WTC11 (cell line): ENCODE data around the gene NDUFS2. TPM values are rescaled to one million over a fixed set of nuclear protein-coding genes. Genes with fewer than 3 reads are reported as not detected.

Source experiments
- ATAC-seq: fragments of 200-7000 bp; cut with Tn5 transposase; 2 replicates; pipeline ENCODE4 v1.10.0; 2021; ENCODE audit warnings: mild to moderate bottlenecking, moderate library complexity
- CTCF ChIA-PET: fragments of 300-600 bp; sonication (Branson Sonifier 250); formaldehyde crosslinking; loops from one replicate; lab custom pipeline; 2021; ENCODE audit warnings: antibody characterized with exemption; lab: Charles Lee
- POLR2A ChIA-PET: fragments of 350-600 bp; sonication (Branson Sonifier 250); formaldehyde crosslinking; loops from one replicate; lab custom pipeline; 2021; ENCODE audit warnings: antibody characterized with exemption; lab: Charles Lee
- DNase-seq: peaks from one replicate; pipeline ENCODE4 v3.0.0; 2021; ENCODE audit warnings: low spot score
- H3K27ac Mint-ChIP-seq: 2 replicates; pipeline ENCODE4 v1.8.0; 2021; ENCODE audit warnings: mixed read lengths
- H3K27me3 Mint-ChIP-seq: 2 replicates; pipeline ENCODE4 v1.8.0; 2021; ENCODE audit warnings: low read depth, mild to moderate bottlenecking, moderate library complexity, mixed read lengths
- H3K36me3 Mint-ChIP-seq: 2 replicates; pipeline ENCODE4 v1.8.0; 2021; ENCODE audit warnings: mixed read lengths
- H3K4me1 Mint-ChIP-seq: 2 replicates; pipeline ENCODE4 v1.8.0; 2022; ENCODE audit warnings: mixed read lengths
- H3K4me3 Mint-ChIP-seq: 2 replicates; pipeline ENCODE4 v1.8.0; 2021; ENCODE audit warnings: mild to moderate bottlenecking, moderate library complexity, mixed read lengths
- H3K9me3 Mint-ChIP-seq: 2 replicates; pipeline ENCODE4 v1.8.0; 2021; ENCODE audit warnings: mixed read lengths
- CREB1 ChIP-seq: sonication (generic); formaldehyde crosslinking; IDR thresholded peaks from 2 replicates; pipeline ENCODE4 v1.8.0; 2023; ENCODE audit warnings: mild to moderate bottlenecking, missing genetic modification reagents
- E2F4 ChIP-seq: sonication (generic); formaldehyde crosslinking; IDR thresholded peaks from 2 replicates; pipeline ENCODE4 v1.8.1; 2022; ENCODE audit warnings: low read depth, mild to moderate bottlenecking, moderate library complexity, missing genetic modification reagents, borderline replicate concordance
- E2F5 ChIP-seq: sonication (generic); formaldehyde crosslinking; IDR thresholded peaks from 2 replicates; pipeline ENCODE4 v1.8.1; 2022; ENCODE audit warnings: mild to moderate bottlenecking, moderate library complexity, missing genetic modification reagents
- JAZF1 ChIP-seq: fragments of 250-450 bp; sonication (Bioruptor Pico); IDR thresholded peaks from 2 replicates; pipeline ENCODE4 v1.9.0; 2021; ENCODE audit warnings: moderate library complexity, mild to moderate bottlenecking, inconsistent platforms
- JUN ChIP-seq: sonication (generic); formaldehyde crosslinking; IDR thresholded peaks from 2 replicates; pipeline ENCODE4 v1.8.0; 2023; ENCODE audit warnings: mild to moderate bottlenecking, missing genetic modification reagents
- MLX ChIP-seq: sonication (generic); formaldehyde crosslinking; IDR thresholded peaks from 2 replicates; pipeline ENCODE4 v1.8.1; 2023; ENCODE audit warnings: mild to moderate bottlenecking, missing genetic modification reagents, moderate library complexity
- MYBL2 ChIP-seq: sonication (generic); formaldehyde crosslinking; IDR thresholded peaks from 2 replicates; pipeline ENCODE4 v1.8.1; 2023; ENCODE audit warnings: mild to moderate bottlenecking, moderate library complexity, missing genetic modification reagents
- NFYB ChIP-seq: sonication (generic); formaldehyde crosslinking; conservative IDR thresholded peaks from 2 replicates; pipeline ENCODE4 v1.8.0; 2022; ENCODE audit warnings: low read depth, missing genetic modification reagents
- PREB ChIP-seq: sonication (generic); formaldehyde crosslinking; IDR thresholded peaks from 2 replicates; pipeline ENCODE4 v1.8.1; 2022; ENCODE audit warnings: mild to moderate bottlenecking, missing genetic modification reagents, moderate library complexity, borderline replicate concordance
- PRRX2 ChIP-seq: fragments of 250-450 bp; sonication (Bioruptor Pico); IDR thresholded peaks from 2 replicates; pipeline ENCODE4 v1.8.0; 2021; ENCODE audit warnings: mild to moderate bottlenecking
- SOX15 ChIP-seq: fragments of 250-450 bp; sonication (Bioruptor Pico); IDR thresholded peaks from 2 replicates; pipeline ENCODE4 v1.9.0; 2021; ENCODE audit warnings: mild to moderate bottlenecking
- TCF7 ChIP-seq: sonication (generic); formaldehyde crosslinking; IDR thresholded peaks from 2 replicates; pipeline ENCODE4 v1.8.0; 2022; ENCODE audit warnings: mild to moderate bottlenecking, low read depth, missing genetic modification reagents, moderate library complexity
- ZBTB43 ChIP-seq: sonication (generic); formaldehyde crosslinking; IDR thresholded peaks from 2 replicates; pipeline ENCODE4 v1.8.1; 2023; ENCODE audit warnings: mild to moderate bottlenecking, missing genetic modification reagents
- ZNF121 ChIP-seq: sonication (generic); formaldehyde crosslinking; IDR thresholded peaks from 2 replicates; pipeline ENCODE4 v1.8.0; 2023; ENCODE audit warnings: missing genetic modification reagents
- ZNF232 ChIP-seq: sonication (generic); formaldehyde crosslinking; IDR thresholded peaks from 2 replicates; pipeline ENCODE4 v1.8.0; 2022; ENCODE audit warnings: mild to moderate bottlenecking, missing genetic modification reagents
- ZNF317 ChIP-seq: sonication (generic); formaldehyde crosslinking; IDR thresholded peaks from 2 replicates; pipeline ENCODE4 v1.8.1; 2023; ENCODE audit warnings: low read depth, mild to moderate bottlenecking, moderate library complexity, missing genetic modification reagents, borderline replicate concordance
- ZNF671 ChIP-seq: fragments of 250-450 bp; sonication (Bioruptor Pico); IDR thresholded peaks from 2 replicates; pipeline ENCODE4 v1.8.0; 2021; ENCODE audit warnings: mild to moderate bottlenecking
- ZSCAN18 ChIP-seq: fragments of 250-450 bp; sonication (Bioruptor Pico); IDR thresholded peaks from 2 replicates; pipeline ENCODE4 v2.1.2; 2022; ENCODE audit warnings: mild to moderate bottlenecking, moderate library complexity
- total RNA-seq: library from RNA; stranded (reverse); gene quantifications from 3 replicates; pipeline ENCODE4 v1.2.3, GENCODE V29; 2021

Gene NDUFS2
- total RNA-seq, 1 experiment from 2014 or later: 108 TPM

- Mint-ChIP-seq H3K4me1 (peaks cover 19% of the 10 kb centered on the region), H3K4me3 (no peak overlapping the region), H3K27me3 (no peaks in the 10 kb centered on the region), H3K9me3 (no peaks in the 10 kb centered on the region), H3K27ac (no peak overlapping the region), H3K36me3 (peaks cover 15% of the 10 kb centered on the region)
- no peak for ATAC-seq
- POLR2A ChIA-PET: no interaction called here
- TF ChIP-seq E2F4 (CRISPR knock-in tag) (no peak), ZBTB43 (CRISPR knock-in tag) (no peak), ZSCAN18 (no peak), SOX15 (CRISPR knock-in tag) (no peak), ZNF671 (CRISPR knock-in tag) (no peak)
- CTCF ChIA-PET: no interaction called here
- no peak for DNase-seq
Observed at GRCh38 chr1:161163793-161164192, 38.4 kb upstream of the NDUFS2 start.

- peak overlapping the region; percentile 79 for H3K4me3 Mint-ChIP-seq
- CTCF ChIA-PET: interaction anchor here (0.6 to 2.8 kb wide), 22 partner anchors 7 to 275 kb away, joined by 3 to 41 read pairs (median 5); partner anchors contain the start of genes ADAMTS4, B4GALT3, DEDD and F11R
- ATAC-seq: no peak
- H3K9me3 Mint-ChIP-seq: no peaks in the 10 kb centered on the region
- POLR2A ChIA-PET: interaction anchor here (1.7 to 2.5 kb wide), 2 partner anchors 12 to 32 kb away, joined by 8 to 13 read pairs; partner anchors contain the start of genes DEDD and UFC1
- H3K36me3 Mint-ChIP-seq: peaks cover 21% of the 10 kb centered on the region
- peaks cover 13% of the 10 kb centered on the region for H3K4me1 Mint-ChIP-seq
- H3K27ac Mint-ChIP-seq: no peak overlapping the region
- H3K27me3 Mint-ChIP-seq: no peaks in the 10 kb centered on the region
- DNase-seq: no peak
- no peak for TF ChIP-seq MYBL2 (CRISPR knock-in tag)
- TF ChIP-seq JUN (CRISPR knock-in tag): no peak
- TF ChIP-seq CREB1: no peak
- TF ChIP-seq ZNF121: no peak
- no peak for TF ChIP-seq E2F4 (CRISPR knock-in tag)
- TF ChIP-seq TCF7 (CRISPR knock-in tag): no peak
- no peak for TF ChIP-seq MLX (CRISPR knock-in tag)
- no peak for TF ChIP-seq PRRX2 (CRISPR knock-in tag)
- no peak for TF ChIP-seq JAZF1 (CRISPR knock-in tag)
Observed at GRCh38 chr1:161164901-161165610, 37.1 kb upstream of the NDUFS2 start.

- Mint-ChIP-seq H3K27me3 (no peaks in the 10 kb centered on the region), H3K4me1 (peaks cover 8% of the 10 kb centered on the region), H3K27ac (peak within 1 kb of the TSS; percentile 13), H3K4me3 (peak within 1 kb of the TSS; percentile 79), H3K36me3 (peaks cover 23% of the 10 kb centered on the region), H3K9me3 (no peaks in the 10 kb centered on the region)
- CTCF ChIA-PET: interaction anchor here (0.6 to 2.8 kb wide), 30 partner anchors 8 to 274 kb away, joined by 3 to 41 read pairs (median 4); partner anchors contain the start of genes ADAMTS4, B4GALT3, DEDD and F11R
- DNase-seq: peak; percentile 94
- POLR2A ChIA-PET: interaction anchor here (0.6 to 2.5 kb wide), 7 partner anchors 11 to 60 kb away, joined by 3 to 13 read pairs (median 4); partner anchors contain the start of genes ADAMTS4, B4GALT3, DEDD and TOMM40L
- peak; percentile 95 for ATAC-seq
- no peak for TF ChIP-seq ZNF317
- 0 out of 2 replicates have a peak, but pooled peaks have one; percentile 19 for TF ChIP-seq ZNF232 (CRISPR knock-in tag)
- TF ChIP-seq PREB (CRISPR knock-in tag): no peak
- TF ChIP-seq E2F5 (CRISPR knock-in tag): 0 out of 2 replicates have a peak, but pooled peaks have one; percentile 71
- TF ChIP-seq NFYB: peak; percentile 83
Observed at GRCh38 chr1:161165742-161166668, 36.2 kb upstream of the NDUFS2 start, which contains the start of gene PPOX. Gene PPOX, plus strand, starts transcription at chr1:161166426. Its CDS starts 422 bp downstream, at chr1:161166848.
